Gastroesophageal sphincter (tissue), 3 donors: ENCODE data around the gene VAV3.

ENCODE experiments used
- EP300 ChIP-seq: sonication (generic); formaldehyde crosslinking; IDR thresholded peaks from one replicate; pipeline ENCODE4 v1.6.1; 2017; ENCODE audit warnings: antibody characterized with exemption, mild to moderate bottlenecking
- POLR2A ChIP-seq, 2 donors: fragments of 450-650 bp; IDR thresholded peaks; one replicate each; pipeline ENCODE4 v1.6.1; 2017; ENCODE audit warnings: antibody characterized with exemption in 2 of 2, mild to moderate bottlenecking in 2 of 2, moderate library complexity in 1 of 2
- TF ChIP-seq, protein P1 (sequence below), 4 experiments: fragments of 200-600 bp in 2 of 4; fragments of 450-650 bp in 2 of 4; sonication (generic) in 1 of 4; IDR thresholded peaks; one replicate each; pipeline ENCODE4 v1.5.1; 2017 to 2019; ENCODE audit warnings: antibody characterized with exemption in 4 of 4, mild to moderate bottlenecking in 2 of 4, moderate library complexity in 2 of 4

- TF ChIP-seq EP300, result no peak
- TF ChIP-seq, protein P1, sequence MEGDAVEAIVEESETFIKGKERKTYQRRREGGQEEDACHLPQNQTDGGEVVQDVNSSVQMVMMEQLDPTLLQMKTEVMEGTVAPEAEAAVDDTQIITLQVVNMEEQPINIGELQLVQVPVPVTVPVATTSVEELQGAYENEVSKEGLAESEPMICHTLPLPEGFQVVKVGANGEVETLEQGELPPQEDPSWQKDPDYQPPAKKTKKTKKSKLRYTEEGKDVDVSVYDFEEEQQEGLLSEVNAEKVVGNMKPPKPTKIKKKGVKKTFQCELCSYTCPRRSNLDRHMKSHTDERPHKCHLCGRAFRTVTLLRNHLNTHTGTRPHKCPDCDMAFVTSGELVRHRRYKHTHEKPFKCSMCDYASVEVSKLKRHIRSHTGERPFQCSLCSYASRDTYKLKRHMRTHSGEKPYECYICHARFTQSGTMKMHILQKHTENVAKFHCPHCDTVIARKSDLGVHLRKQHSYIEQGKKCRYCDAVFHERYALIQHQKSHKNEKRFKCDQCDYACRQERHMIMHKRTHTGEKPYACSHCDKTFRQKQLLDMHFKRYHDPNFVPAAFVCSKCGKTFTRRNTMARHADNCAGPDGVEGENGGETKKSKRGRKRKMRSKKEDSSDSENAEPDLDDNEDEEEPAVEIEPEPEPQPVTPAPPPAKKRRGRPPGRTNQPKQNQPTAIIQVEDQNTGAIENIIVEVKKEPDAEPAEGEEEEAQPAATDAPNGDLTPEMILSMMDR (IDR thresholded peaks at IDR 0.05), result no peak
- TF ChIP-seq POLR2A (IDR thresholded peaks at IDR 0.05), result no peak
Observed at GRCh38 chr1:107939256-107939655, 25.7 kb downstream of the VAV3 start.
